CD4-positive, alpha-beta T cell (primary cell): ENCODE measurements around the gene PCDH7. TPM values are rescaled to one million over a fixed set of nuclear protein-coding genes. Genes with fewer than 3 reads are reported as not detected.

Source experiments
- ATAC-seq: fragments of 200-7000 bp; cut with Tn5 transposase; one replicate; pipeline ENCODE4 v1.10.0; 2022; ENCODE audit warnings: mild to moderate bottlenecking; ENCODE audit not compliant: poor library complexity
- CTCF ChIA-PET: fragments of 350-600 bp; sonication (Branson Sonifier 250); formaldehyde crosslinking; loops from one replicate; lab custom pipeline; 2021; ENCODE audit warnings: antibody characterized with exemption, inconsistent platforms; lab: Charles Lee
- POLR2A ChIA-PET: fragments of 350-600 bp; sonication (Branson Sonifier 250); formaldehyde crosslinking; loops from one replicate; lab custom pipeline; 2021; ENCODE audit warnings: antibody characterized with exemption, inconsistent platforms; lab: Charles Lee
- DNase-seq, 14 experiments: peaks; one replicate each; pipeline ENCODE4 v3.0.0-alpha.2; 2013 to 2020; ENCODE audit warnings: mixed read lengths in 2 of 14
- H3K27ac ChIP-seq, 2 donors: one replicate each; pipeline versions ENCODE4 v1.5.1 to v1.7.0; 2013; ENCODE audit warnings: low read length in 2 of 2, low read depth in 1 of 2, mild to moderate bottlenecking in 1 of 2
- H3K27me3 ChIP-seq, 2 experiments: 1 replicate in 1 of 2; 2 replicates in 1 of 2; pipeline versions ENCODE4 v1.6.1 to v1.7.0; 2013; ENCODE audit warnings: low read length in 2 of 2, control low read depth in 1 of 2, mild to moderate bottlenecking in 1 of 2, moderate library complexity in 1 of 2; ENCODE audit not compliant: insufficient read depth in 2 of 2, control insufficient read depth in 1 of 2
- H3K36me3 ChIP-seq: one replicate; pipeline ENCODE4 v1.6.1; 2013; ENCODE audit warnings: low read length, control low read depth; ENCODE audit not compliant: insufficient read depth
- H3K4me1 ChIP-seq: one replicate; pipeline ENCODE4 v1.6.1; 2013; ENCODE audit warnings: low read length, control low read depth; ENCODE audit not compliant: insufficient read depth
- H3K4me3 ChIP-seq: one replicate; pipeline ENCODE4 v1.5.1; 2013; ENCODE audit warnings: mild to moderate bottlenecking, low read length, moderate library complexity
- H3K9me3 ChIP-seq, 2 experiments: 1 replicate in 1 of 2; 2 replicates in 1 of 2; pipeline versions ENCODE4 v1.6.1 to v1.7.0; 2013; ENCODE audit warnings: low read length in 2 of 2, mild to moderate bottlenecking in 2 of 2, control low read depth in 1 of 2, moderate library complexity in 1 of 2; ENCODE audit not compliant: control insufficient read depth in 1 of 2, insufficient read depth in 1 of 2
- H3K27ac Mint-ChIP-seq: one replicate; pipeline ENCODE4 v1.8.0; 2020; ENCODE audit warnings: mixed read lengths
- H3K27me3 Mint-ChIP-seq: one replicate; pipeline ENCODE4 v1.8.0; 2021; ENCODE audit warnings: mixed read lengths
- H3K36me3 Mint-ChIP-seq: one replicate; pipeline ENCODE4 v1.8.0; 2021; ENCODE audit warnings: low read depth, mixed read lengths
- H3K4me1 Mint-ChIP-seq: one replicate; pipeline ENCODE4 v1.8.0; 2021; ENCODE audit warnings: low read depth, mixed read lengths
- H3K4me3 Mint-ChIP-seq: one replicate; pipeline ENCODE4 v1.8.0; 2020; ENCODE audit warnings: mild to moderate bottlenecking, mixed read lengths
- H3K9me3 Mint-ChIP-seq: one replicate; pipeline ENCODE4 v1.8.0; 2020; ENCODE audit warnings: mixed read lengths
- CTCF ChIP-seq: fragments of 200-600 bp; IDR thresholded peaks from one replicate; pipeline ENCODE4 v1.8.0; 2022; ENCODE audit warnings: antibody characterized with exemption, mild to moderate bottlenecking
- intact Hi-C, 2 experiments: fragments of 100-400 bp; cut with DNase I in 1 of 2; cut with micrococcal nuclease in 1 of 2; formaldehyde crosslinking; loops; one replicate each; pipeline versions ENCODE4 v1.15.1 to v1.9.0; 2023 to 2025; cut with DNase I, micrococcal nuclease
- total RNA-seq, 174 experiments: library from RNA in 2 of 174; stranded (reverse) in 2 of 174; gene quantifications; one replicate each; pipeline ENCODE4 v1.2.3 and lab custom pipeline; 2021 to 2026

The PCDH7 gene
- total RNA-seq, 2 experiments from 2014 or later = not detected

DNA sequence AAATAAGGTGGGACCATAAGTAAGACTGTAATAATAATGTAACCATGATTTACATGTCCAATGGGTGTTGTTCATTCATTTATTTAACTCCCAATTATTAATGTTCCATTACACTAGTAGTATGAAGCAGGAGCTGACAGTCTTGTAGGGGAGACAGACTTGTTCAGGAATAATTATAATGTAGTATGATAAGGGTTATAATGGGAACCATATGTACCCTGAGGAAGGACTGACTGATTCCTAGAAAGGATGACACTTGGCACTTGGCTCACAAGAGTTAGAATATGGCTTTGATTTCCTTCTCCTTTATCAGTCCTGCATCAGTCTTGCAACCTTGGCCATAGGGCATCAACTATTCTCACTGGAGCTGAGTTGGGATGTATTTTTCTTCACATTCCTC, 24.2 kb downstream of the PCDH7 start:
- H3K4me1 ChIP-seq = no peaks in the 10 kb centered on the region
- Mint-ChIP-seq H3K9me3 (no peaks in the 10 kb centered on the region), H3K4me1 (no peaks in the 10 kb centered on the region), H3K27ac (no peak overlapping the region), H3K27me3 (no peaks in the 10 kb centered on the region), H3K4me3 (no peak overlapping the region), H3K36me3 (no peaks in the 10 kb centered on the region)
- H3K27me3 ChIP-seq = no peaks in the 10 kb centered on the region
- intact Hi-C loops = no loop called here
- H3K27ac ChIP-seq = no peak overlapping the region
- no peak for DNase-seq
- H3K36me3 ChIP-seq = no peaks in the 10 kb centered on the region
- no peak for ATAC-seq
- no peak for TF ChIP-seq CTCF
- ChIA-PET CTCF (no interaction called here), POLR2A (no interaction called here)
- no peak overlapping the region for H3K4me3 ChIP-seq
- H3K9me3 ChIP-seq = peaks cover 0 to 4% of the 10 kb centered on the region in 2 experiments

- TF ChIP-seq CTCF = no peak
- no peaks in the 10 kb centered on the region for H3K36me3 ChIP-seq
- Mint-ChIP-seq H3K4me3 (no peak overlapping the region), H3K36me3 (no peaks in the 10 kb centered on the region), H3K27me3 (no peaks in the 10 kb centered on the region), H3K4me1 (no peaks in the 10 kb centered on the region), H3K27ac (no peak overlapping the region), H3K9me3 (no peaks in the 10 kb centered on the region)
- intact Hi-C loops = no loop called here
- H3K9me3 ChIP-seq = peaks cover 0 to 4% of the 10 kb centered on the region in 2 experiments
- ATAC-seq = no peak
- no peaks in the 10 kb centered on the region for H3K27me3 ChIP-seq
- no peaks in the 10 kb centered on the region for H3K4me1 ChIP-seq
- ChIA-PET CTCF (no interaction called here), POLR2A (no interaction called here)
- DNase-seq = no peak
- H3K27ac ChIP-seq = no peak overlapping the region
- H3K4me3 ChIP-seq = no peak overlapping the region
Observed at GRCh38 chr4:30744957-30745640, 24.9 kb downstream of the PCDH7 start.

- Mint-ChIP-seq H3K4me1 (no peaks in the 10 kb centered on the region), H3K27ac (no peak overlapping the region), H3K36me3 (no peaks in the 10 kb centered on the region), H3K27me3 (no peaks in the 10 kb centered on the region), H3K9me3 (no peaks in the 10 kb centered on the region), H3K4me3 (no peak overlapping the region)
- Histone ChIP-seq H3K36me3 (no peaks in the 10 kb centered on the region), H3K4me1 (no peaks in the 10 kb centered on the region), H3K27ac (no peak overlapping the region), H3K9me3 (peaks cover 0 to 4% of the 10 kb centered on the region in 2 experiments), H3K4me3 (no peak overlapping the region), H3K27me3 (no peaks in the 10 kb centered on the region)
- TF ChIP-seq CTCF = no peak
- CTCF ChIA-PET = no interaction called here
- intact Hi-C loops = no loop called here
- DNase-seq (no peak), ATAC-seq (no peak)
- POLR2A ChIA-PET = no interaction called here
Observed at GRCh38 chr4:30746735-30747134, 26.6 kb downstream of the PCDH7 start.
